Measurements from ENCODE around the gene HECTD1.
"Not testable (repeated sequence)": the region's sequence is repeated elsewhere in the genome, so short reads cannot be mapped to it uniquely, and the experiment has no call there.

The HECTD1 gene

GRCh38 chr14:31207755-31208545 lies at the start of gene HECTD1:
Gene HECTD1 (minus strand): TSS chr14:31207793. CDS start chr14:31205936, 1,857 bp downstream.
- peak; percentile 73 for DNase-seq

DNA sequence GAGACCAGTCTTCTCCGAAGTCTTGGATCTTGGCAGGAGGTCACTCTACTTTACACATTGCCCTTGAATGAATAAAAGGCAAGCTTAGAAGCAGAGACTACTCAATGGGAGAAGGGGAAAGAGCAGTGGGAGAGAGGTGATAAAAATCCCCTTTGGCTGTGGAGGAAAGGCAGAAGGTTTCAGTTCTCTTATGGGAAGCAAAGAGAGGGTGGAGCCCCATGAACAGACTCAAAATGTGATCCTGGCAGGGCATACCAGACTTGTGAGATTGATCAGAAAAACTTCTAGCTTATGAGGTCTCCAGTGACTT lies 49.6 kb upstream of the HECTD1 start:
- no peak for DNase-seq

DNA sequence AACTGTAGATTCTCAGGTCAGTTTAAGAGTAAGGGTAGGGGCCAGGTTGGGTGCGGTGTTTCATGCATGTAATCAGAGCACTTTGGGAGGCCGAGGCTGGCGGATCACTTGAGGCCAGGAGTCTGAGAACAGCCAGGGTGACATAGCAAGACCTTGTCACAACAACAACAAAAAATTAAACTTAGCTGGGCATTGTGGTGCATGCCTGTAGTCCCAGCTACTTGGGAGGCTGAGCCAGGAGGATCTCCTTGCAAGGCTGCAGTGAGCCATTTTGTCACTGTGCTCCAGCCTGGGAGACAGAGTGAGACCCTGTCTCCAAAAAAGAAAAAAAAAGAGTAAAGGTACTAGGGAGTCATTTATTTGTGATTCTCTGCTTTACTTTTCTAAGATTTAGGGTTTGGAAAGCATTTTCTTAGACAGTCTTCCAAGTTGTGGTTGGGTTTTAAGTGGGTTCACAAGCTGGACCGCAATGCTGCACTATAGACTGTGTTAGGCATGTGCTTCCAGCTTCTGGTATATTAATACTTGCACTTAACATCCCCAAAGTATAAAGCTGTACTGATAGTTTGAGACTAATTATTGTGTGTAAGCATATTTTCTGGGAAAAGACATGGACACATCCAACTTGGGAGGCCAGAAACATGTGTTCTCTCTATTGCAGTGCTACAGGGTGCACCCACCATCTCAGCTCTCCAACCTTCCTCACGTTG lies 49.1 kb upstream of the HECTD1 start:
- DNase-seq = no peak

DNA sequence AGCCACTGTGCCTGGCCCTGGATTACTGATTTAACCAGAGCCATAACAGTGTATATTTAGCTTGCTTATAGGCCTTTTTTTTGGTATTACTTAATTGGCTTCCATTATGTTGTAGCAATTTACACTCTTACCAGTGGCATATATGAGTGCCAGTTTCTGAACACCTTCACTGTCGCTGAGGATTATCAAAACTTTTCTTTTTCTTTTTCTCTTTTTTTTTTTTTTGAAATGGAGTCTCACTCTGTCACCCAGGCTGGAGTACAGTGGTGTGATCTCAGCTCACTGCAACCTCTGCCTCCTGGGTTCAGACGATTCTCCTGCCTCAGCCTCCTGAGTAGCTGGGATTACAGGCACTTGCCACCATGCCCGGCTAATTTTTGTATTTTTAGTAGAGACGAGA lies 48.3 kb upstream of the HECTD1 start:
- DNase-seq = not testable (repeated sequence)

GRCh38 chr14:31255286-31255685 lies 47.7 kb upstream of the HECTD1 start:
- no peak for DNase-seq

- no peak for DNase-seq
These were observed 46.3 kb upstream of the HECTD1 start for GRCh38 chr14:31253746-31254471.

GRCh38 chr14:31252865-31253264 lies 45.3 kb upstream of the HECTD1 start:
- no peak for DNase-seq

- DNase-seq = no peak
These were observed 43.7 kb upstream of the HECTD1 start for GRCh38 chr14:31251028-31251958.

- DNase-seq = no peak
These were observed 37.0 kb upstream of the HECTD1 start for GRCh38 chr14:31244626-31245025.

- no peak for DNase-seq
These were observed 36.3 kb upstream of the HECTD1 start for GRCh38 chr14:31243860-31244259.

DNA sequence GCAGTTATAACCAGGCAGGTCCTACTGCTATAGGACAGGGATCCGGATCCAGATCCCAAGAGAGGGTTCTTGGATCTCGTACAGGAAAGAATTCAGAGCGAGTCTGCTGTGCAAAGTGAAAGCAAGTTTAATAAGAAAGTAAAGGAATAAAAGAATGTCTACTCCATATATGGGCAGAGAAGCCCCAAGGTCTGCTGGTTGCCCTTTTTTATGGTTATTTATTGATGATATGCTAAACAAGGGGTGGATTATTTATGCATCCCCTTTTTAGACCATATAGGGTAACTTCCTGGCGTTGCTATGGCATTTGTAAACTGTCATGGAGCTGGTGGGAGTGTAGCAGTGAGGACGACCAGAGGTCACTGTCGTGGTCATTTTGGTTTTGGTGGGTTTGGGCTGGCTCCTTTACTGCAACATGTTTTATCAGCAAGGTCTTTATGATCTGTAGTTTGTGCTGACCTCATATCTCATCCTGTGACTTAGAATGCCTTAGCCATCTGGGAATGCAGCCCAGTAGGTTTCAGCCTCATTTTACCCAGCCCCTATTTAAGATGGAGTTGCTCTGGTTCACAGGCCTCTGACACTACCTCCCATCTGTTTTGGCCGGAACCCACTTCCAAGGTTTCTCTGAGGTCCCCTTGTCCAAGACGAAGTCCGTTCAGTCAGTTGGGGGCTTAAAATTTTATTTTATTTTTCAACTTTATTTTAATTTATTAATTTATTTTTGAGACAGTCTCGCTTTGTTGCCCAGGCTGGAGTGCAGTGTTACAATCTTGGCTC lies 34.8 kb upstream of the HECTD1 start:
- not testable (repeated sequence) for DNase-seq

GRCh38 chr14:31241450-31242114 lies 34.0 kb upstream of the HECTD1 start:
- DNase-seq = no peak

- no peak for DNase-seq
These were observed 32.1 kb upstream of the HECTD1 start for GRCh38 chr14:31239741-31240140.

DNA sequence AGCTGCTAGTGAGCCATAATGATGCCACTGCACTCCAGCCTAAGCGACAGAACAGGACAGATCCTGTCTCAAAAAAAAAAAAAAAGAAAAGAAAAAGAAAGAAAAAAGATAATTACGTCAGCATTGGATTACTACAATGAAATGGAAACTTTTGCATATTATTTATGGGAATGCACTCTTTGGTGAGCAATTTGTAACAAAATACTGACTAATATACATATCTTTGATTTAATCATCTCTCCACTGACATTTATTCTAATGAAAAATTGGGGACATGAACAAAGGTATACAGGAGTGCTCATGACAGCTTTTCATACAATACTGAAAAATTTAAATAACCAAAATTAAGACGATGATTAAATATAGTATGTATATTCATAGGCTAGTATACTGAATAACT lies 27.9 kb upstream of the HECTD1 start:
- no peak for DNase-seq

GRCh38 chr14:31232081-31232480 lies 24.5 kb upstream of the HECTD1 start:
- DNase-seq = no peak

- not testable (repeated sequence) for DNase-seq
These were observed 23.7 kb upstream of the HECTD1 start for GRCh38 chr14:31231272-31231671.

DNA sequence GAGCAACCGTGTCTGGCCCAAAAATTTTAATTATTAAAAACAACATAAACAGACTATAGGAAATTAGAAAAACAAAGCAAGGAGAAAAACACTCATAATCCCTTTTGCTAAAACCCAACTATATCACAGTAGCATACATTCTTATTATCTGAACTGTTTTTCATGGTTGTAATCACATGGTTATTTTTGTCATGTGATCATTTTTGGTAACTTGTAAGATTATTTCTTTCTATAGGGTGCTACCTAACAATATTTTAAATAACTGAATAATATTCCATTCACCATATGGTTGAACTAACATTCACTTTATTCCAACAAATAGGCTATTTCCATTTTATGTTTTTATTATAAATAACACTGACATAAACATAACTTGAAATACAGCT lies 23.0 kb upstream of the HECTD1 start:
- no peak for DNase-seq

DNA sequence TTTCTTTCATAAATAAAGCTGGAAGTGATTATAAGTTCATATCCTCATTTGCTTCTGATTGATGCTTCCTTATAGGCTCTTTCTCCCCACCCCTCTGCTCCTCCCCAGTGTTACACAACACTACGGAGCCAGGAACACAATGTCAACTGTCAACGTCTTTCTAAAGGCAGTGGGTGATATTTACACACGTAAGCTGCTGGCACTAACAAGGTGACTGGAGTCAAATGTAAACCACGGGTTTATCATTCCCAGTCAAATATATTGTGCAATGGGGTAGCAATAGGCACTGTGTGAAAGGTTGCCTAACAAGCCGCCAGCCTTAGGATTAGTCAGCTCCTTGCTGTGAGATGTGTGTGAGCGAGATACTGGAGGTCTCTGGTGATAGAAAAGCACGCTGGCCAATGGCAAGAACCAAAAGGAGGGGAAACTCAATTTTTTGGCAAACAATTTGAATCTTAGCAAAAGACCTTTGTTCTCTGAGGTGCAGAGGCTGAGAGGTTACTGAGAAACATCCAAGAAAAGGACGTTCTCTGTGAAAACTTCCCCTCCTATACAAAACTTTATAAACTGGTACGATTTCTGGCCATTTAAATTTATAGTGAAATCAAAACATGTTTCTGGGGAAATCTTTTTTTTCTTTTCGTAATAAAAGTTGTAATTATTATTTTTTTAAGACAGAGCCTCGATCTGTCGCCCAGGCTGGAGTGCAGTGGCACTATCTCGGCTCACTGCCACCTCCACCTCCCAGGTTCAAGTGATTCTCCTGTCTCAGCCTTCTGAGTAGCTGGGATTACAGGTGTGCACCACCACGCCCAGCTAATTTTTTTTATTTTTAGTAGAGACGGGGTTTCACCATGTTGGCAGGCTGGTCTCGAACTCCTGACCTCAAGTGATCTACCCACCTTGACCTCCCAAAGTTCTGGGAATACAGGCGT lies 22.3 kb upstream of the HECTD1 start:
- DNase-seq = no peak

- no peak for DNase-seq
These were observed 21.4 kb upstream of the HECTD1 start for GRCh38 chr14:31229009-31229408.

GRCh38 chr14:31228533-31228932 lies 20.9 kb upstream of the HECTD1 start:
- no peak for DNase-seq

Measured in DMS 273 treated with DMSO at 0.1 percent for 48 hours (cell line).